Activated T-cell treated with anti-CD3 and anti-CD28 coated beads, Interleukin-2, amount 50 U/mL, for 48 hours (primary cell): ENCODE data around the gene ITPRID1.

ENCODE experiments used
- DNase-seq, 2 experiments: peaks; one replicate each; pipeline ENCODE4 v3.0.0-alpha.2; 2020

The ITPRID1 gene

DNA sequence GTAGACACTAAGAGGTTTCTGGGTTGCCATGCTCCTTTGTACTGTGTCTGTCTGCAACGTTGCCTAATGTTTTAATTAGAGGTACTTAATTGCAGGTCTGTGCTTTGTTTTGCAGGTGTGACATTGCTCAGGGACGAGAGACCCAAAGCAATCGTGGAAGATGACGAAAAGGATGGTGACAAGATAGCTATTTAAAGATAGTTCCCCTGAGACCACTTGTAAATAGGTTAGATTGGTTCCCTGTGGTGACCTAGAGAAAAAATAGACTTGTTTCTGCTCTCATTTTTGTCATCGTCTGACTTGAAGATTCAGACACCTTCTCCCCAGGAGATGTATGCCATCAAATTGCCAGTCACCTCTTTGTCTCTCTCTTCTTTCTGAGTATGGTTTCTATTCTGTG lies 193.2 kb downstream of the ITPRID1 start:
- no peak for DNase-seq
